Sigmoid colon (tissue), 7 donors: ENCODE results near the gene NCAPD3. TPM values are rescaled to one million over a fixed set of nuclear protein-coding genes. Genes with fewer than 3 reads are reported as not detected.

Source experiments
- DNase-seq: peaks from one replicate; pipeline ENCODE4 v3.0.0-alpha.2; 2019
- H3K27ac ChIP-seq, 4 donors: fragments of 200-600 bp; sonication (generic); one replicate each; pipeline ENCODE4 v1.5.1; 2016 to 2019; ENCODE audit warnings: mild to moderate bottlenecking in 1 of 4
- H3K27me3 ChIP-seq, 3 donors: fragments of 200-600 bp; sonication (generic); one replicate each; pipeline ENCODE4 v1.5.1; 2019; ENCODE audit warnings: mild to moderate bottlenecking in 1 of 3
- H3K36me3 ChIP-seq, 4 donors: fragments of 200-600 bp; sonication (generic); one replicate each; pipeline ENCODE4 v1.5.1; 2016 to 2019
- H3K4me1 ChIP-seq, 4 donors: fragments of 200-600 bp; sonication (generic); one replicate each; pipeline ENCODE4 v1.5.1; 2017 to 2019
- H3K4me3 ChIP-seq, 4 donors: fragments of 200-600 bp; sonication (generic); one replicate each; pipeline ENCODE4 v1.5.1; 2017 to 2019; ENCODE audit warnings: mild to moderate bottlenecking in 2 of 4, moderate library complexity in 1 of 4
- H3K9me3 ChIP-seq, 4 donors: fragments of 200-600 bp in 3 of 4; sonication (generic) in 3 of 4; one replicate each; pipeline versions ENCODE4 v1.5.1 to v1.6.1; 2013 to 2019
- EP300 ChIP-seq, 4 donors: sonication (generic); formaldehyde crosslinking; IDR thresholded peaks; one replicate each; pipeline ENCODE4 v1.6.1; 2017; ENCODE audit warnings: antibody characterized with exemption in 4 of 4
- POLR2A ChIP-seq, 2 donors: fragments of 450-650 bp; IDR thresholded peaks; one replicate each; pipeline ENCODE4 v1.6.1; 2016; ENCODE audit warnings: antibody characterized with exemption in 2 of 2, mild to moderate bottlenecking in 2 of 2, moderate library complexity in 2 of 2
- POLR2AphosphoS5 ChIP-seq, 4 donors: sonication (generic); formaldehyde crosslinking; IDR thresholded peaks; one replicate each; pipeline ENCODE4 v1.6.1; 2017; ENCODE audit warnings: antibody characterized with exemption in 4 of 4
- WGBS, 2 donors: extraction: QIAGEN DNeasy Blood & Tissue Kit; methylation state at CpG; one replicate each; pipeline ENCODE4 v1.1.7; 2013; 5-methylcytosine and 5-hydroxymethylcytosine counted together
- intact Hi-C: fragments of 100-400 bp; cut with DNase I; formaldehyde crosslinking; loops from one replicate; pipeline ENCODE4 v1.15.1; 2023
- polyA plus RNA-seq, 3 donors: library from polyadenylated mRNA; stranded (reverse); fragments of 200-250 nt; gene quantifications; one replicate each; pipeline ENCODE4 v1.2.3, GENCODE V29; 2013
- total RNA-seq, 4 donors: library from RNA; depleted of rRNA; stranded (reverse); fragments of >200 nt; gene quantifications; one replicate each; pipeline ENCODE4 v1.1.0, GENCODE V29; 2016
- TF ChIP-seq, protein P1 (sequence below), 4 experiments: fragments of 450-650 bp in 3 of 4; fragments of 200-600 bp in 1 of 4; IDR thresholded peaks; one replicate each; pipeline ENCODE4 v1.5.1; 2016 to 2019; ENCODE audit warnings: antibody characterized with exemption in 4 of 4, mild to moderate bottlenecking in 3 of 4, moderate library complexity in 2 of 4
- donor health status: healthy with polysubstance abuse.
- donor health status: Bipolar disorder and iron deficiency.
- donor health status: healthy.

The NCAPD3 gene
- total and polyA plus RNA-seq, 7 donors: 1.8 to 13.0 (median 7.5) TPM

GRCh38 chr11:134170177-134170918, 53.4 kb downstream of the NCAPD3 start:
- no peaks in the 10 kb centered on the region for H3K4me1 ChIP-seq
- 31 to 77% methylated on average over 6 of the region's 6 CpGs for WGBS, 2 donors
- H3K27me3 ChIP-seq: no peaks in the 10 kb centered on the region
- TF ChIP-seq, protein P1, sequence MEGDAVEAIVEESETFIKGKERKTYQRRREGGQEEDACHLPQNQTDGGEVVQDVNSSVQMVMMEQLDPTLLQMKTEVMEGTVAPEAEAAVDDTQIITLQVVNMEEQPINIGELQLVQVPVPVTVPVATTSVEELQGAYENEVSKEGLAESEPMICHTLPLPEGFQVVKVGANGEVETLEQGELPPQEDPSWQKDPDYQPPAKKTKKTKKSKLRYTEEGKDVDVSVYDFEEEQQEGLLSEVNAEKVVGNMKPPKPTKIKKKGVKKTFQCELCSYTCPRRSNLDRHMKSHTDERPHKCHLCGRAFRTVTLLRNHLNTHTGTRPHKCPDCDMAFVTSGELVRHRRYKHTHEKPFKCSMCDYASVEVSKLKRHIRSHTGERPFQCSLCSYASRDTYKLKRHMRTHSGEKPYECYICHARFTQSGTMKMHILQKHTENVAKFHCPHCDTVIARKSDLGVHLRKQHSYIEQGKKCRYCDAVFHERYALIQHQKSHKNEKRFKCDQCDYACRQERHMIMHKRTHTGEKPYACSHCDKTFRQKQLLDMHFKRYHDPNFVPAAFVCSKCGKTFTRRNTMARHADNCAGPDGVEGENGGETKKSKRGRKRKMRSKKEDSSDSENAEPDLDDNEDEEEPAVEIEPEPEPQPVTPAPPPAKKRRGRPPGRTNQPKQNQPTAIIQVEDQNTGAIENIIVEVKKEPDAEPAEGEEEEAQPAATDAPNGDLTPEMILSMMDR (IDR thresholded peaks at IDR 0.05): no peak
- TF ChIP-seq POLR2AphosphoS5 (IDR thresholded peaks at IDR 0.05) (no peak), EP300 (IDR thresholded peaks at IDR 0.05) (no peak), POLR2A (IDR thresholded peaks at IDR 0.05) (no peak)
- intact Hi-C loops: no loop called here
- H3K27ac ChIP-seq: no peak overlapping the region
- DNase-seq: no peak
- H3K36me3 ChIP-seq: peaks cover 0 to 34% (median 9%) of the 10 kb centered on the region in 4 donors
- H3K4me3 ChIP-seq: no peak overlapping the region
- no peaks in the 10 kb centered on the region for H3K9me3 ChIP-seq

- no peaks in the 10 kb centered on the region for H3K9me3 ChIP-seq
- H3K4me1 ChIP-seq: no peaks in the 10 kb centered on the region
- intact Hi-C loops: no loop called here
- TF ChIP-seq EP300 (IDR thresholded peaks at IDR 0.05) (no peak), POLR2AphosphoS5 (IDR thresholded peaks at IDR 0.05) (no peak), POLR2A (IDR thresholded peaks at IDR 0.05) (no peak)
- TF ChIP-seq, protein P1 (IDR thresholded peaks at IDR 0.05): no peak
- H3K27ac ChIP-seq: no peak overlapping the region
- H3K27me3 ChIP-seq: no peaks in the 10 kb centered on the region
- WGBS, 2 donors: 93 to 97% methylated on average over 11 of the region's 11 CpGs
- peaks cover 0 to 51% (median 13%) of the 10 kb centered on the region in 4 donors for H3K36me3 ChIP-seq
- no peak for DNase-seq
- H3K4me3 ChIP-seq: no peak overlapping the region
Measured at GRCh38 chr11:134164490-134165370, 59.0 kb downstream of the NCAPD3 start.

GRCh38 chr11:134159652-134160051, 64.1 kb downstream of the NCAPD3 start:
- TF ChIP-seq POLR2A (IDR thresholded peaks at IDR 0.05): no peak
- TF ChIP-seq EP300 (IDR thresholded peaks at IDR 0.05): no peak
- TF ChIP-seq, protein P1 (IDR thresholded peaks at IDR 0.05): no peak
- TF ChIP-seq POLR2AphosphoS5 (IDR thresholded peaks at IDR 0.05): no peak
- H3K4me1 ChIP-seq: no peaks in the 10 kb centered on the region
- 93 to 94% methylated on average over 9 of the region's 9 CpGs for WGBS, 2 donors
- no peak for DNase-seq
- no peaks in the 10 kb centered on the region for H3K9me3 ChIP-seq
- peaks cover 0 to 52% (median 8%) of the 10 kb centered on the region in 4 donors for H3K36me3 ChIP-seq
- no peak overlapping the region for H3K27ac ChIP-seq
- no peaks in the 10 kb centered on the region for H3K27me3 ChIP-seq
- H3K4me3 ChIP-seq: no peak overlapping the region
- intact Hi-C loops: no loop called here

DNA sequence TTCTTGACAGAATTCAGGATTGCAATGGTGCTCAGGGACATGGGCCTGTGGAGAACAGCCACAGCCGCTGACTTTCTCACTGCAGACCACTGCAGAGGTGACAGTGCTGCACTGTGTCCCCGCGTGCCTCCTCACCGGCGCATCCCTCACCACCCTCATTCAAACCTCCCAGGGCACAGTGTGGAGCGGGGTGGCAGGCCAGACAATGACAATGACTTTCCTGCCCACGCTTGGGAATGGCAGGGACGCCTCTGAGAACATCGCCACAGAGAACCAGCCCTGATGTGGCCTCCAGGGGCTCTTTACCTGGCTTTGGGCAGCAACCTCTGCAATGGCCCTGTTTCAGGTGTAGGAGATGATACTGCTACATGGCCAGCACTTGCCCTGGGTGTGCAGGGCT, 65.7 kb downstream of the NCAPD3 start:
- peaks cover 0 to 68% (median 8%) of the 10 kb centered on the region in 4 donors for H3K36me3 ChIP-seq
- 89 to 95% methylated on average over 9 of the region's 9 CpGs for WGBS, 2 donors

GRCh38 chr11:134157451-134157850, 66.3 kb downstream of the NCAPD3 start:
- Histone ChIP-seq H3K27ac (no peak overlapping the region), H3K36me3 (peaks cover 0 to 73% (median 10%) of the 10 kb centered on the region in 4 donors), H3K27me3 (no peaks in the 10 kb centered on the region), H3K4me3 (no peak overlapping the region), H3K4me1 (no peaks in the 10 kb centered on the region), H3K9me3 (no peaks in the 10 kb centered on the region)
- WGBS, 2 donors: 15 to 60% methylated on average over 4 of the region's 4 CpGs
- intact Hi-C loops: no loop called here
- TF ChIP-seq EP300 (IDR thresholded peaks at IDR 0.05) (no peak), POLR2AphosphoS5 (IDR thresholded peaks at IDR 0.05) (no peak), POLR2A (IDR thresholded peaks at IDR 0.05) (no peak)
- TF ChIP-seq, protein P1 (IDR thresholded peaks at IDR 0.05): no peak
- DNase-seq: no peak

More for the DNA sequence above, 65.7 kb downstream of the NCAPD3 start:
- no peak for DNase-seq
- H3K4me1 ChIP-seq: no peaks in the 10 kb centered on the region
- H3K4me3 ChIP-seq: no peak overlapping the region
- H3K27ac ChIP-seq: no peak overlapping the region
- TF ChIP-seq POLR2AphosphoS5 (IDR thresholded peaks at IDR 0.05) (no peak), EP300 (IDR thresholded peaks at IDR 0.05) (no peak), POLR2A (IDR thresholded peaks at IDR 0.05) (no peak)
- intact Hi-C loops: no loop called here
- no peaks in the 10 kb centered on the region for H3K27me3 ChIP-seq
- no peaks in the 10 kb centered on the region for H3K9me3 ChIP-seq
